GM19463 (cell line): ENCODE data around the gene CLBA1.

Experiments used
- ATAC-seq: cut with Tn5 transposase; IDR thresholded peaks from one replicate; pipeline ENCODE4 v1.9.1; 2021; ENCODE audit warnings: mild to moderate bottlenecking, moderate library complexity; ENCODE audit not compliant: unreplicated experiment

The CLBA1 gene

GRCh38 chr14:105042813-105043212 is 57.2 kb downstream of the CLBA1 start:
- no peak for ATAC-seq

GRCh38 chr14:105043641-105044040 is 58.1 kb downstream of the CLBA1 start:
- ATAC-seq = no peak
